Bronchial epithelial cell (primary cell): Measurements from ENCODE around the gene GPR42. TPM values are rescaled to one million over a fixed set of nuclear protein-coding genes. Genes with fewer than 3 reads are reported as not detected.
A peak's percentile ranks its signal among the peaks of the same experiment; 100 is the strongest.

ENCODE experiments used
- DNase-seq: peaks from one replicate; pipeline ENCODE4 v3.0.0-alpha.2; 2010; ENCODE audit warnings: low read depth
- FAIRE-seq: peaks from 2 replicates; lab custom pipeline; 2011; peaks lifted over from hg19 to GRCh38; lab: Jason Lieb, UNC
- H3K27me3 ChIP-seq: 2 replicates; pipeline ENCODE4 v1.5.1; 2011; ENCODE audit warnings: low read length; ENCODE audit not compliant: control insufficient read depth, insufficient read depth
- H3K36me3 ChIP-seq: 2 replicates; pipeline ENCODE4 v1.5.1; 2011; ENCODE audit warnings: low read length; ENCODE audit not compliant: control insufficient read depth, insufficient read depth
- H3K4me3 ChIP-seq: 2 replicates; pipeline ENCODE4 v1.5.1; 2011; ENCODE audit warnings: mild to moderate bottlenecking, low read depth, low read length, control low read depth
- CTCF ChIP-seq: IDR thresholded peaks from 2 replicates; pipeline ENCODE4 v1.5.1; 2011; ENCODE audit warnings: mild to moderate bottlenecking, moderate library complexity, low read length, control low read depth, inconsistent platforms; ENCODE audit not compliant: insufficient read depth, severe bottlenecking
- total RNA-seq: library from RNA; depleted of rRNA; stranded (reverse); fragments of >200 nt; gene quantifications from 2 replicates; pipeline ENCODE4 v1.2.1, GENCODE V29; 2014

Gene GPR42
- not detected in 2 replicates for total RNA-seq

- peak; percentile 36 for FAIRE-seq
- Histone ChIP-seq H3K27me3 (no peaks in the 10 kb centered on the region), H3K4me3 (no peak within 1 kb of the TSS), H3K36me3 (no peaks in the 10 kb centered on the region)
- DNase-seq, result no peak
- TF ChIP-seq CTCF, result no peak
These were observed at the start of gene GPR42 for GRCh38 chr19:35370722-35371121. TSS of gene GPR42 (plus strand) at chr19:35371068. CDS start at chr19:35371360, 292 bp downstream.

GRCh38 chr19:35321291-35321690 lies 49.6 kb upstream of the GPR42 start:
- H3K27me3 ChIP-seq, result peaks cover 3% of the 10 kb centered on the region
- no peak for TF ChIP-seq CTCF
- no peaks in the 10 kb centered on the region for H3K36me3 ChIP-seq
- no peak overlapping the region for H3K4me3 ChIP-seq
- no peak for FAIRE-seq
- DNase-seq, result no peak

- Histone ChIP-seq H3K27me3 (peaks cover 3% of the 10 kb centered on the region), H3K4me3 (no peak overlapping the region), H3K36me3 (no peaks in the 10 kb centered on the region)
- TF ChIP-seq CTCF, result no peak
- no peak for FAIRE-seq
- no peak for DNase-seq
These were observed 48.9 kb upstream of the GPR42 start for GRCh38 chr19:35322014-35322413.

- TF ChIP-seq CTCF, result no peak
- Histone ChIP-seq H3K36me3 (no peaks in the 10 kb centered on the region), H3K4me3 (no peak overlapping the region), H3K27me3 (no peaks in the 10 kb centered on the region)
- no peak for FAIRE-seq
- no peak for DNase-seq
These were observed 43.2 kb upstream of the GPR42 start for GRCh38 chr19:35327642-35328041.

- no peak for FAIRE-seq
- no peak within 1 kb of the TSS for H3K4me3 ChIP-seq
- H3K27me3 ChIP-seq, result no peaks in the 10 kb centered on the region
- DNase-seq, result no peak
- H3K36me3 ChIP-seq, result no peaks in the 10 kb centered on the region
- TF ChIP-seq CTCF, result no peak
These were observed 42.0 kb upstream of the GPR42 start, which contains the start of gene CD22 for GRCh38 chr19:35328851-35329285. TSS of gene CD22 (plus strand) at chr19:35329187. CDS start at chr19:35332041, 2,854 bp downstream.

- FAIRE-seq (no peak), DNase-seq (no peak)
- Histone ChIP-seq H3K4me3 (no peak overlapping the region), H3K36me3 (no peaks in the 10 kb centered on the region), H3K27me3 (no peaks in the 10 kb centered on the region)
- TF ChIP-seq CTCF, result no peak
These were observed 41.5 kb upstream of the GPR42 start for GRCh38 chr19:35329323-35329722.
